LNCaP clone FGC (cell line): ENCODE data around the gene MND1.

Experiments used
- DNase-seq: peaks from one replicate; pipeline ENCODE4 v3.0.0-alpha.2; 2011; ENCODE audit warnings: low read depth
- H3K4me3 ChIP-seq: 2 replicates; pipeline ENCODE4 v1.5.1; 2011; ENCODE audit warnings: mild to moderate bottlenecking, low read depth, low read length, control low read depth
- CTCF ChIP-seq: IDR thresholded peaks from 2 replicates; pipeline ENCODE4 v1.5.1; 2012; ENCODE audit warnings: mild to moderate bottlenecking; ENCODE audit not compliant: control insufficient read depth, insufficient read depth; ENCODE audit errors: extremely low read depth

Gene MND1

GRCh38 chr4:153346031-153346430, 1.5 kb downstream of the MND1 start:
- TF ChIP-seq CTCF = no peak
- no peak for DNase-seq
- peak overlapping the region; percentile 73 for H3K4me3 ChIP-seq

GRCh38 chr4:153346563-153346962, 2.1 kb downstream of the MND1 start:
- H3K4me3 ChIP-seq = no peak overlapping the region
- no peak for TF ChIP-seq CTCF
- no peak for DNase-seq

GRCh38 chr4:153347117-153347516, 2.6 kb downstream of the MND1 start:
- TF ChIP-seq CTCF = no peak
- DNase-seq = no peak
- H3K4me3 ChIP-seq = no peak overlapping the region

- DNase-seq = no peak
- no peak overlapping the region for H3K4me3 ChIP-seq
- TF ChIP-seq CTCF = no peak
Measured at GRCh38 chr4:153348006-153348405, 3.5 kb downstream of the MND1 start.

- H3K4me3 ChIP-seq = no peak overlapping the region
- no peak for DNase-seq
- TF ChIP-seq CTCF = no peak
Measured at GRCh38 chr4:153349206-153349805, 4.8 kb downstream of the MND1 start.

GRCh38 chr4:153362184-153362583, 17.7 kb downstream of the MND1 start:
- TF ChIP-seq CTCF = no peak
- H3K4me3 ChIP-seq = no peak overlapping the region
- no peak for DNase-seq

- no peak for DNase-seq
- TF ChIP-seq CTCF = no peak
- no peak overlapping the region for H3K4me3 ChIP-seq
Measured at GRCh38 chr4:153364061-153364460, 19.6 kb downstream of the MND1 start.
